HCT116 (cell line): ENCODE results near the gene CLPX. TPM values are rescaled to one million over a fixed set of nuclear protein-coding genes. Genes with fewer than 3 reads are reported as not detected.

Experiments used
- ATAC-seq: fragments of 200-7000 bp; cut with Tn5 transposase; 2 replicates; pipeline ENCODE4 v1.9.1; 2020; ENCODE audit warnings: mild to moderate bottlenecking, moderate library complexity
- BruUV-seq: library from RNA; stranded (reverse); fragments of 400-500 nt; replicated peaks from 2 replicates; lab custom pipeline; 2021; lab: Mats Ljungman, UMichigan
- CTCF ChIA-PET: fragments of 300-600 bp; sonication (Branson Sonifier 250); formaldehyde crosslinking; loops from one replicate; lab custom pipeline; 2021; ENCODE audit warnings: antibody characterized with exemption; lab: Charles Lee
- POLR2A ChIA-PET: fragments of 300-600, 350-600 bp; sonication (Branson Sonifier 250); formaldehyde crosslinking; loops from one replicate; lab custom pipeline; 2021; ENCODE audit warnings: antibody characterized with exemption; lab: Charles Lee
- RAD21 ChIA-PET, 2 experiments: fragments of 300-600 bp; sonication (Branson Sonifier 250); formaldehyde crosslinking; loops; one replicate each; lab custom pipeline; 2023; ENCODE audit warnings: low total read pairs in 2 of 2; ENCODE audit not compliant: uncharacterized antibody in 2 of 2, unreplicated experiment in 2 of 2, low non-redundant PET in 1 of 2; lab: Charles Lee
- DNase-seq: peaks from one replicate; pipeline ENCODE4 v3.0.0-alpha.2; 2010; ENCODE audit warnings: low read depth, low spot score
- H2AFZ ChIP-seq: fragments of 200-600 bp; shearing (Covaris generic), sonication (generic); 2 replicates; pipeline ENCODE4 v1.6.1; 2017; ENCODE audit warnings: low read depth, mixed run types, mixed read lengths, antibody characterized with exemption, low read length; ENCODE audit not compliant: poor library complexity, severe bottlenecking
- H3K27ac ChIP-seq: 2 replicates; pipeline ENCODE4 v1.5.1; 2012; ENCODE audit warnings: low read depth, low read length
- H3K27me3 ChIP-seq: fragments of 200-600 bp; sonication (generic); 2 replicates; pipeline ENCODE4 v1.6.1; 2016; ENCODE audit warnings: mixed run types, low read length, mixed read lengths; ENCODE audit not compliant: insufficient read depth
- H3K36me3 ChIP-seq, 2 experiments: fragments of 200-500 bp in 1 of 2; fragments of 200-600 bp in 1 of 2; sonication (Bioruptor generic) in 1 of 2; sonication (generic) in 1 of 2; 2 replicates each; pipeline versions ENCODE4 v1.5.1 to v1.6.1; 2014 to 2016; ENCODE audit warnings: low read length in 2 of 2, inconsistent platforms in 1 of 2, mixed read lengths in 1 of 2, mixed run types in 1 of 2; ENCODE audit not compliant: insufficient read depth in 2 of 2, control insufficient read depth in 1 of 2
- H3K4me1 ChIP-seq, 2 experiments: fragments of 200-600 bp in 1 of 2; sonication (generic) in 1 of 2; 2 replicates each; pipeline versions ENCODE4 v1.5.1 to v1.6.1; 2012 to 2017; ENCODE audit warnings: low read length in 2 of 2, inconsistent platforms in 1 of 2, mild to moderate bottlenecking in 1 of 2, mixed read lengths in 1 of 2, mixed run types in 1 of 2, moderate library complexity in 1 of 2; ENCODE audit not compliant: insufficient read depth in 2 of 2, control insufficient read depth in 1 of 2
- H3K4me2 ChIP-seq: fragments of 200-600 bp; sonication (generic); 2 replicates; pipeline ENCODE4 v1.6.1; 2017; ENCODE audit warnings: mixed run types, low read length, mixed read lengths
- H3K4me3 ChIP-seq, 2 experiments: fragments of 200-600 bp in 1 of 2; sonication (generic) in 1 of 2; replicated peaks in 1 of 2; 2 replicates each; pipeline ENCODE4 v1.5.1; 2011 to 2016; ENCODE audit warnings: low read length in 2 of 2, control low read depth in 1 of 2, low read depth in 1 of 2, mild to moderate bottlenecking in 1 of 2, mixed read lengths in 1 of 2, mixed run types in 1 of 2
- H3K79me2 ChIP-seq: fragments of 200-600 bp; sonication (generic); 2 replicates; pipeline ENCODE4 v1.6.1; 2017; ENCODE audit warnings: mild to moderate bottlenecking, mixed run types, low read length, moderate library complexity, mixed read lengths; ENCODE audit not compliant: insufficient read depth
- H3K9ac ChIP-seq: fragments of 200-600 bp; sonication (generic); 2 replicates; pipeline ENCODE4 v1.6.1; 2016; ENCODE audit warnings: low read length, mixed read lengths
- H3K9me2 ChIP-seq: fragments of 200-600 bp; sonication (generic), shearing (Covaris generic); 2 replicates; pipeline ENCODE4 v1.6.1; 2017; ENCODE audit warnings: mixed run types, mild to moderate bottlenecking, moderate library complexity; ENCODE audit not compliant: insufficient read depth
- H3K9me3 ChIP-seq, 2 experiments: fragments of 200-500 bp in 1 of 2; fragments of 200-600 bp in 1 of 2; sonication (Bioruptor generic) in 1 of 2; sonication (generic) in 1 of 2; 2 replicates each; pipeline ENCODE4 v1.6.1; 2014 to 2017; ENCODE audit warnings: low read length in 2 of 2, mixed read lengths in 2 of 2, inconsistent platforms in 1 of 2, low read depth in 1 of 2, mild to moderate bottlenecking in 1 of 2, mixed run types in 1 of 2, moderate library complexity in 1 of 2; ENCODE audit not compliant: control insufficient read depth in 1 of 2, insufficient read depth in 1 of 2
- H4K20me1 ChIP-seq: fragments of 200-600 bp; sonication (generic), shearing (Covaris generic); 2 replicates; pipeline ENCODE4 v1.6.1; 2017; ENCODE audit warnings: mixed run types, mild to moderate bottlenecking, moderate library complexity; ENCODE audit not compliant: insufficient read depth
- CEBPB ChIP-seq: IDR thresholded peaks from 2 replicates; pipeline ENCODE4 v1.6.1; 2012; ENCODE audit warnings: low read depth
- EGR1 ChIP-seq: IDR thresholded peaks from 2 replicates; pipeline ENCODE4 v1.6.1; 2012; ENCODE audit warnings: low read depth
- ELF1 ChIP-seq: IDR thresholded peaks from 2 replicates; pipeline ENCODE4 v1.6.1; 2012; ENCODE audit warnings: low read depth, borderline replicate concordance
- REST ChIP-seq: IDR thresholded peaks from 2 replicates; pipeline ENCODE4 v1.6.1; 2012; ENCODE audit warnings: low read depth
- ZBTB33 ChIP-seq: IDR thresholded peaks from 2 replicates; pipeline ENCODE4 v1.6.1; 2011; ENCODE audit warnings: mild to moderate bottlenecking, low read length, moderate library complexity; ENCODE audit not compliant: insufficient replicate concordance; ENCODE audit errors: extremely low read depth
- intact Hi-C: fragments of 100-400 bp; cut with micrococcal nuclease; formaldehyde crosslinking; loops from 2 replicates; pipeline ENCODE4 v1.10.0; 2022
- total RNA-seq: library from RNA; stranded (reverse); gene quantifications from one replicate; pipeline ENCODE4 v1.2.1, GENCODE V29; 2021; ENCODE audit not compliant: unreplicated experiment
- TF ChIP-seq, protein P1 (sequence below): IDR thresholded peaks from 2 replicates; pipeline ENCODE4 v1.6.1; 2012

The CLPX gene
- total RNA-seq, 1 experiment from 2014 or later: 64.1 TPM

DNA sequence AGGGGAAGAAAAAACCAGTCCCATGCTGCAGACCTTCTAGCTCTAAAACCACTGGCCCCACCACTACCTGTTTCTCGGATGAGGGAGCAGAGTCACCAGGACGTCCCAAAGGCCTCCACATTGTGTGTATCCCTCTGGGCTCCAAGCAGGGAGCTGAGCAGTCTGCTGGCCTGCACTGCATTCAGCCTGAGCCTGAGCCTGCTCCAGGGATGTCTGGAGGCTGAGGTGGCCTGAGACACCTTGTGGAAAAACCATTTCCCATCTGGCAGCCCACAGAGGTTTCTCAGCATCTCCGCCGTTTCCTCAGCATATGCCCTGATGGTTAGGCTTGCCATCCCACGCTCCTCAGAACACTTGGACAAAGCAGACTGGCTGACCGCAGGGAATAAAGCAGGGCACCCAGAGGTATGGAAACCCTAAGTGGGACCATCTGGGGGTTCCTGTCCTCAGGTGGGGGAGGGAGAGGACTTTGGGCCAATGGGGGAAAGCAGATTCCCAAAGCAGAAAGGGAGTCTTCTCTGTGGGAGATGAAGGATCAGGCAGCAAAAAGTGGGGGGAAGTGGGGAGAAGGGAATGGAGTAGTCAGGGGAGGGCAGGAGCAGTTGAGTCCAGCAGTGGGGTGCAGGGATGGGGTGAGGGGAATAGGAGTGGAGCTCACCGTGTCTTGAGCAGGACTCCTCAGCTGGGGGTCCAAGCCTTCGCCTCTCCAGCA lies 25.8 kb upstream of the CLPX start, which contains the start of gene CILP:
Gene CILP, minus strand, starts transcription at position 704 of the 712 bp plus-strand sequence. CDS start 1,718 bp downstream, outside the sequence.
- TF ChIP-seq EGR1: no peak
- Histone ChIP-seq H3K36me3 (no peaks in the 10 kb centered on the region), H3K27ac (no peak within 1 kb of the TSS), H3K9me2 (no peaks in the 10 kb centered on the region), H3K4me1 (peaks cover 2 to 8% of the 10 kb centered on the region in 2 experiments; a peak in 1 of 4 replicates), H3K4me2 (no peak within 1 kb of the TSS), H3K79me2 (no peaks in the 10 kb centered on the region), H4K20me1 (no peaks in the 10 kb centered on the region), H3K4me3 (no peak within 1 kb of the TSS), H3K9me3 (no peaks in the 10 kb centered on the region), H3K27me3 (no peaks in the 10 kb centered on the region), H3K9ac (no peak within 1 kb of the TSS), H2AFZ (no peak within 1 kb of the TSS)
- CTCF ChIA-PET: interaction anchor here (1.8 kb wide), 1 partner anchor 12 kb away, joined by 7 read pairs; no protein-coding TSS in a partner anchor
- ATAC-seq (no peak), DNase-seq (no peak)
- intact Hi-C loops: no loop called here
- BruUV-seq: no TSS peak
- RAD21 ChIA-PET: no interaction called here
- POLR2A ChIA-PET: interaction anchor here (1.4 kb wide), 1 partner anchor 94 kb away, joined by 4 read pairs; the partner anchor contains the start of gene RNU5B-1

DNA sequence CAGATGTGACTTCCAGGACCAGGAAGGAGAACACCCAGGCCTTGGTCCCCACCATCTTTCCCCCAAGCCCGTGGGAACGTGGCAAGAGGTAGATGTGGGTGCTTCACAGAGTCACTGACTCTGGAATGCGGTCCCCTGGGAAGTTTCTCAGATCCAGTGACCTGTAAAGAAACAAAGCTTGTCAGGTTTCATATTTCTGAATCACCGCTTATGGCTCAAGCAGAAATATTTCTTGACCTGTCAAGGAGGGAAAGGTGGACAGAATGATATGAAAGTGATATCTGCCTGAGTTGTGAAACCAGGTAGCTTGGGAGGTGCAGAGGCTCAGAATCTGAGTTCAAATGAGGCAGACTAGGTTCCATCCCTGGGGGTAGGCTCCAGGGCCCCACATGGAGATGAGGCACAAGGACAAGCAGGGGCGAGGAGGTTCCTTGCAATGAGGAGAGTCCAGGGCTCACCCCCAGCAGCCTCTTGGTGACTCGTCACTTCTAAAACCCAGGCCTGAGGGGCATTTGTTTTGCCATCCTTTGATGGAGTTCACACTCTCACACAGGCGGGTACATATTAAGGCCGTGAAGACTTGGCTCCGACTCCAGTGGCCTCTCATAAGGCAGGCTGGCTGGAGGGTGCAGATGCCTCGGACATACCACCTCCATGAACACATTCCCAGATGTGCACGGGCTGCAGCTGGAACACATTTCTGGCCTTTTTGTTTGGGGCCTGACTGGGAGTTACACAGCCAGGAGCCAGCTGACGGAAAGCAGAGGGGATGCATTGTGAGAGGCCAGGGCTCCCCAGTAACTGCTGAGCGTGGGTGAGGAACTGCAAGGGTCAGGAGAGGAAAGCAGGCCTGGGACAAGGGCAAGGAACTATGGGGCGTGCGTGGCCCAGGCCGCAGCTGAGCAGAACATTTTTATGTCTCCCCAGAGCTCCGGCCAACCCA lies 24.8 kb upstream of the CLPX start:
- H3K4me1 ChIP-seq: peaks cover 2 to 8% of the 10 kb centered on the region in 2 experiments; a peak in 1 of 4 replicates
- ChIA-PET RAD21 (no interaction called here), CTCF (no interaction called here), POLR2A (no interaction called here)
- no peak overlapping the region for H3K4me3 ChIP-seq
- no TSS peak for BruUV-seq
- intact Hi-C loops: no loop called here
- no peak for DNase-seq
- H2AFZ ChIP-seq: no peak overlapping the region
- no peaks in the 10 kb centered on the region for H4K20me1 ChIP-seq
- H3K79me2 ChIP-seq: no peaks in the 10 kb centered on the region
- no peaks in the 10 kb centered on the region for H3K27me3 ChIP-seq
- H3K9me3 ChIP-seq: no peaks in the 10 kb centered on the region
- no peaks in the 10 kb centered on the region for H3K36me3 ChIP-seq
- ATAC-seq: no peak
- H3K27ac ChIP-seq: no peak overlapping the region
- H3K4me2 ChIP-seq: peak overlapping the region; percentile 9; the same call in 1 of the 2 replicates
- no peak overlapping the region for H3K9ac ChIP-seq
- H3K9me2 ChIP-seq: no peaks in the 10 kb centered on the region
- no peak for TF ChIP-seq ELF1
- TF ChIP-seq, protein P1, sequence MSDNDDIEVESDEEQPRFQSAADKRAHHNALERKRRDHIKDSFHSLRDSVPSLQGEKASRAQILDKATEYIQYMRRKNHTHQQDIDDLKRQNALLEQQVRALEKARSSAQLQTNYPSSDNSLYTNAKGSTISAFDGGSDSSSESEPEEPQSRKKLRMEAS: no peak
- TF ChIP-seq CEBPB: no peak
- TF ChIP-seq ZBTB33: no peak
- no peak for TF ChIP-seq REST
